T-helper 2 cell treated with Interferon-gamma antibody and Interleukin-4, amounts not matched to agents 5 μg/mL and 100 μg/mL, for 36 hours (primary cell): ENCODE measurements around the gene CYBC1.

ENCODE experiments used
- DNase-seq: peaks from one replicate; pipeline ENCODE4 v3.0.0; 2021; ENCODE audit warnings: low spot score
- H3K27ac Mint-ChIP-seq: one replicate; pipeline ENCODE4 v1.8.0; 2021; ENCODE audit warnings: mild to moderate bottlenecking, mixed read lengths
- H3K27me3 Mint-ChIP-seq: one replicate; pipeline ENCODE4 v1.8.0; 2021; ENCODE audit warnings: low read depth, mixed read lengths
- H3K36me3 Mint-ChIP-seq: one replicate; pipeline ENCODE4 v1.8.0; 2021; ENCODE audit warnings: low read depth, mixed read lengths
- H3K4me1 Mint-ChIP-seq: one replicate; pipeline ENCODE4 v1.8.0; 2021; ENCODE audit warnings: low read depth, mixed read lengths
- H3K4me3 Mint-ChIP-seq: one replicate; pipeline ENCODE4 v1.8.0; 2022; ENCODE audit warnings: mild to moderate bottlenecking, moderate library complexity, mixed read lengths
- H3K9me3 Mint-ChIP-seq: one replicate; pipeline ENCODE4 v1.8.0; 2021; ENCODE audit warnings: mixed read lengths

Gene CYBC1

DNA sequence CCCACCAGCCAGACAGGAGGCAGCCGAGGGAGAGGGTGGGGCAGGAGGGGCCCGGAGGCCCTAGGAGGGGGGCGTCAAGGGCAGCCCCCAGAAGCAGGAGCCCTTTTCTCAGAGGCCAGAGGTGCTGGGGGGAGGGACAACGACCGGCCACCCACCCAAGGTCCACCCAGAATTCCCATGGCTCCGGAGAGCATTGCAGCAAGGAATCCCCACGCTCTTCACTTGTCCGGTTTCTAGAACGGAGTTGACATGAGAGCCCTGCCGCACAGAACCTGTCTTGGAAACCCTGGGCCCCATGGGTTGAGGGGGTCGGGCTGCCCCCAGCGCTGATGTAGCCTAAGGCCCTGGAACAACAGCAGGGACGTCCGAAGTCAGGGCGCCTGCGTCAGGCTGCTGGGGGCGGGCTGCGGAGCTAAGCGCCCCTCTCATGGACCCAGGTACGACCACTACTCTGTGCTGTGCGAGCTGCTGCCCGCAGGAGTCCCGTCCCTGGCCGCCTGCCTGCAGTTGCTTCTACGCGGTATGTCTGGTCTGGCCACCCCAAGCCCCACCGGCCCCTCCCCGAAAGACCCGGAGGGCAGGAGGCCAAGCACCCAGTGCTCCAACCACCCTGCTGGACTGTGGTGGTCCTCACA lies 11.2 kb downstream of the CYBC1 start:
- Mint-ChIP-seq H3K9me3 (no peaks in the 10 kb centered on the region), H3K36me3 (peaks cover 11% of the 10 kb centered on the region), H3K27ac (peak overlapping the region; percentile 55), H3K4me3 (no peak overlapping the region), H3K4me1 (peaks cover 2% of the 10 kb centered on the region), H3K27me3 (no peaks in the 10 kb centered on the region)
- DNase-seq, result no peak

DNA sequence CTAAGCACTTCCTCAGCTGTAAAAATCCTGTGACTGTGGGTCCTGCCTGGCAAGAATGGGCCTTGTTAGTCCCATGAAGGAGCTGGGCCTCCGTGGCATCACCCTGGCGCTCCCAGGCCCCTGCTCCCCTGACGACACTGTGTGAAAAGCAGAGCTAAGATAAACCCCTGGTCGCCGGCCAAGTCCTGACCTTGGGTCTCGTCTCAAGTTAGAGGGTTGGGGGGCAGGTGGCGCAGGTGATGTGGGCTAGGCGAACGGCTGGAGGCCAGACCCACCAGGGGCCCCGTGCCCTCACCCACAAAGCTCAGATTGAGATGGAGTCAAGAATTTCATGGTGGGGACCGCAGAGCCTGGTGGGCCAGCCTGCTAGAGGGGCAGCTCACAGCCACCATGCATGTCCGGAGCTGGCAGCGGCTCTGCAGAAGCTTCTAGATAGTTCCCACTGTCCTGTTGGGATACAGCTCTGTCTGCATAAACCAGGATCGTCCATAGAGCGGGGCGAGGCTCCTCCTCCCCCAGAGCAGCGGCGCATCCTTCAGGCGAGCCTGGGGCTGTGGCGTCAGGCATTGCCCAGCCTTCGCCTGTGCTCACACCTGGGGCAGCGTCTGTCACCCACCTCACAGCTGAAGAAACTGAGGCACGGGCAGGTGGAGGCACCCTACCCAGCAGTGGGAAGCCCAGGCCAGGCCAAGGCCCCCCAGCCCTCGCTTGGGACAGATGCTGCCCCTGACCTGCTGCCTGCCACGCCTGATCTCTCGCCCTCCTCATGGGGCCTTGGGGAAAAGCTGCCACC lies 12.0 kb downstream of the CYBC1 start:
- no peak for DNase-seq
- Mint-ChIP-seq H3K36me3 (peaks cover 12% of the 10 kb centered on the region), H3K9me3 (no peaks in the 10 kb centered on the region), H3K4me1 (peaks cover 7% of the 10 kb centered on the region), H3K27me3 (no peaks in the 10 kb centered on the region), H3K4me3 (no peak overlapping the region), H3K27ac (no peak overlapping the region)

DNA sequence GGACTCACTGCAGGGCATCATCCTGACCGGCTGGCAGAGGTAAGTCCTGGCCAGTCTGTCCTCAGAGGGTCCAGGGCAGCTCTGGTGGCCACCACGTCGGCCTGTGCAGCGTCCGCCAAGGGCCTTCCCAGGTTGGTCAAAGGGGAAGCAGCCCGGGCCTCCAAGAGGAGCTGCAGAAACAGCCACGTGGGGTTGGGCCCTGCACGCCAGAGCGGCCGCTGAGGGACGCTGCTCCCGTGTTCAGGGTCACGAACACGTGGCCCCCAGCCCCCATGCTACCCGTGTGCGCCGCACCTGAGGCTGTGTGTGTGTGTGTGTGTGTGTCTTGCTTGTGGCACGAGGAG lies 13.3 kb downstream of the CYBC1 start:
- Mint-ChIP-seq H3K4me1 (peaks cover 7% of the 10 kb centered on the region), H3K9me3 (no peaks in the 10 kb centered on the region), H3K27me3 (no peaks in the 10 kb centered on the region), H3K36me3 (peaks cover 9% of the 10 kb centered on the region), H3K27ac (no peak overlapping the region), H3K4me3 (no peak overlapping the region)
- DNase-seq, result no peak

DNA sequence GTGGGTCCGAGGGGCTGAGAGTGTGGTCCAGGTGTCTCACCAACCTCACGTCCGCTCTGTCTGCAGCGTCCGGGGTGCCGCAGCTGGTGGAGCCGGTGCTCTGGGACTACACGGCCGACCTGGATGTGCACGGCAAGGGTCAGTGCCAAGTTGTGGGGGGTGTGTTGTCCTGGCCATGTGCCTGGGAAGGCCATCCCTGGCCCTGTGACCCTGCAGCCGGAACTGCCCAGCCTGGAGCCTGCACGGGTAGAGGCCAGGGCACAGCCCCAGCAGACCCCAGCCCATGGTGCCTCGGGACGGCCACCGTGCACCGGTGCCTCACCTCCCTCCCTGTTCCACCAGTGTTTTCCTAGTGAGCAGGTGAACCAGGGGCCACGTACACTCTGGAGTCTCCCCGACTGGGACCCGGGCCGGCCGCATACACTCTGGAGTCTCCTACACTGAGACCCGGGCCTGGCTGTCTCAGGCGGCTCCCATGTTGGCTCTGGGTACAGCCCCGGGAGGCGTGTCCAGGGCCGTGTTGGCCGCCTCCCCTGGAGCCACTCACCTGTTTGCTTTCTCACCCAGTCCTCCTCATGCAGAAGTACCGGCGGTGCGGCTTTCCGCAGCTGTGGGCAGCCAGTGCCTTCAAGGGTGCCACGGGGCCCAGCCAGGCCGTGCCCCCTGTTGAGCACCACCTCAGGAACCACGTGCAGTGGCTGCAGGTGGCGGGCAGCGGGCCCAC lies 13.8 kb downstream of the CYBC1 start:
- peaks cover 7% of the 10 kb centered on the region for H3K4me1 Mint-ChIP-seq
- no peak overlapping the region for H3K27ac Mint-ChIP-seq
- no peak overlapping the region for H3K4me3 Mint-ChIP-seq
- H3K27me3 Mint-ChIP-seq, result no peaks in the 10 kb centered on the region
- no peak for DNase-seq
- no peaks in the 10 kb centered on the region for H3K9me3 Mint-ChIP-seq
- H3K36me3 Mint-ChIP-seq, result peaks cover 9% of the 10 kb centered on the region

DNA sequence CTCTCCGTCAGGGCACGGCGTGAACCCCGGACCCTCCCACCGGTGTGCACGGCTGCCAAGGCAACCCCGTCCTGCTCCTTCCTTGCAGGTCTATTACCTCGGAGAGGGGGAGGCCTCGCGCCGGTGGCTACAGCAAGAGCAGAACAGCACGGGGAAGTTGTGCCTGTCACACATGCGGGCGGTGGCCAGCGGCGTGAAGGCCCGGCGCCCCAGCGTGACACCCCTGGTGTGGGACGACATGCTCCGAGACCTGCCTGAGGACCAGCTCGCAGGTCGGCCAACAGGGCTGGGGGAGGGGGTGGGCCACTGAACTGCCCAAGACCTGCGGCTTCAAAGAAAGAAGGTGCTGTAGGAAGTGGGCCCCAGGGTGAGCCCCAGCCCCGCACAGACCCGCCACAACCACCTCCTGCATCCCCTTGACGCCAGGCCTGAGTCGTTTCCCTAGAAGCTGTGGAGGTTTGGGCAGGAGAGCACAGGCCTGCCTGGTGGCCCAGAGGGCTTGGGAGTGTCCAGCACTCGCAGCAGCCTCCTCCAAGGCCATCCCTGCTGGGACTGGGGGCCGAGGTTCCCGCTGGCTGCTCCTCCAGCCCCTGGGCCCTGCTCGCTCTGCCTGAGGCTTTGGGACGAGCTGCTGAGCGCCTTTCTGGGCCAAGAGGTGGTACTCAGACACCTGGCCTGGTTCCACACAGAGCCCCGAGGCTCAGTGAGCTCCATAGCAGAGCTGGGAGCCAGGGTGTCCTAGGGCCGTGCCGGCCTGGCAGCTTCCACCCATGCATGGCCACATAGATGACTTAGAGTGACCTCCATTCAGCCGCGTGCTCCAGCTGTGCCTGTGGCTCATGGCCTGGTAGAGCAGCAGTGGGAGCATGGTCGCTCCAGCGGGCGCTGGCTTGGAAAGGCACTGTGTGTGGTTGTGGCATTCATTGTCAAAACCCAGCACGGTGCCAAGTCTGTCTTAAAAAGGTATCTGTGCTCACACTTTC lies 14.7 kb downstream of the CYBC1 start:
- no peak overlapping the region for H3K27ac Mint-ChIP-seq
- peaks cover 10% of the 10 kb centered on the region for H3K36me3 Mint-ChIP-seq

DNA sequence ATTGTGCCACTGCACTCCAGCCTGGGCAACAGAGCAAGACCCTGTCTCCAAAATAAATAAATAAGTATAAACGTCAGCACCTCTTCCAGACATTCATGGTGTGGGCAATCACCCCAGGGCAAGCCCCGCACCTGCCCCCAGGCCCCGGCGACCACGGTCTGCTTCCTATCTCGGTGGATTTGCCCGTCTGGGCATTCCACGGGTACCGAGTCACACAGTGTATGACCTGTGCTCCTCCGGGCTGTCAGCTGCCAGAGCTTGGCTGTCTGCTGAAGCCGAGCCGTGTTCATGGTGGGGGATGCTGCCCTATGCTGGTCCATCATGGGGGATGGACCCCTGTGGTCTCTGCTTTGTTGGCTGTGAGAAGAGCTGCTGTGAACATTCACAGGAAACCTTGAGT lies 15.4 kb downstream of the CYBC1 start:
- DNase-seq, result no peak
- Mint-ChIP-seq H3K27me3 (no peaks in the 10 kb centered on the region), H3K36me3 (peaks cover 7% of the 10 kb centered on the region), H3K4me3 (no peak overlapping the region), H3K9me3 (no peaks in the 10 kb centered on the region), H3K4me1 (peaks cover 7% of the 10 kb centered on the region), H3K27ac (no peak overlapping the region)

More for the DNA sequence above, 14.7 kb downstream of the CYBC1 start:
- Mint-ChIP-seq H3K4me3 (no peak overlapping the region), H3K27me3 (no peaks in the 10 kb centered on the region), H3K4me1 (peaks cover 7% of the 10 kb centered on the region), H3K9me3 (no peaks in the 10 kb centered on the region)
- no peak for DNase-seq

DNA sequence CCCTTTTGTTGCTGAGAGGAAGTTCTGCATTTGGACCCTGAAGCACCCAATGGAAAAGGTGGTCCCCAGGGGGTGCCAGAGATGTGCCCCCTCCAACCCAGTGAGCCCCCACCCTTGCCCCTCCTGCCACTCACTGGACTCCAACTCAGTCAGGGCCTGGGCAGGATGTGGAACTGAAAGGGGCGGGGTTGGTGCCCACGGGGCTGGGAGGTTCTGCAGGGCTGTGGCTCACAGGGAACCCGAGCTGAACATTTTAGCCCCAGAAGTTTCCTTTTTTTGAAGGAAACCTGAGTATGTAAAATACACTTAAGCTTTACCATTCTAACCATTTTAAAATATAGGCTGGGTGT lies 16.4 kb downstream of the CYBC1 start:
- peak overlapping the region; percentile 32 for H3K4me3 Mint-ChIP-seq

DNA sequence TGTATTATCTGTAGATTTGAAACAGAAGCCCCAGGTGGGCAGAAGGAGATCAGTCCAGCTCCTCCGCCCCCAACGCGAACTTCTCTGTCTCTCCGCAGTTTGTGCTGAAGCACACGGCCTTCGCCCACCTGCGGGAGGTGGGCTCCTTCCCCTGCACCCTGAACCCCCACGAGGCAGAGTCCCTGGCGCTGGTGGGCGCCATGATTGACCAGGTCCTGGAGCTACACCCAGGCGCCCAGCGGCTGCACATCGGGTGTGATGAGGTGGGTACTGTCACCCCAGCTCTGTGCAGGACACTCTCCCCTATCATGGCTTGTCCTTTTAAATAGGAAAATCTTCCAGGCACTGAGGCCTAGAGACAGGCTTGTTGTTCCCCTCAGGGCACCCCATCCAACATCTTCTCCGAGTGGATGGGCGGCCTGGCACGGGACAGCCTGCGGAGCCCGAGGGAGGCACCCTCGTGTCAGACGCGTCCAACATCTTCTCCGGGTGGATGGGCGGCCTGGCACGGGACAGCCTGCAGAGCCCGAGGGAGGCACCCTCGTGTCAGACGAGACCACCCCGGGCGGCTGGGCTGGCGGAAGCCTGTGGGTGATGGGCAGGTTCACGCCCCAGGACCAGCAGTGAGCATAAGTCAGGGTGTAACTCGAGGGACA lies 16.9 kb downstream of the CYBC1 start:
- H3K4me1 Mint-ChIP-seq, result peaks cover 16% of the 10 kb centered on the region
- peaks cover 9% of the 10 kb centered on the region for H3K36me3 Mint-ChIP-seq
- no peak for DNase-seq
- peak overlapping the region; percentile 41 for H3K27ac Mint-ChIP-seq
- H3K27me3 Mint-ChIP-seq, result no peaks in the 10 kb centered on the region
- H3K9me3 Mint-ChIP-seq, result no peaks in the 10 kb centered on the region
- no peak overlapping the region for H3K4me3 Mint-ChIP-seq

More for the DNA sequence above, 16.4 kb downstream of the CYBC1 start:
- no peaks in the 10 kb centered on the region for H3K27me3 Mint-ChIP-seq
- no peak for DNase-seq
- H3K4me1 Mint-ChIP-seq, result peaks cover 16% of the 10 kb centered on the region
- H3K36me3 Mint-ChIP-seq, result peaks cover 9% of the 10 kb centered on the region
- no peaks in the 10 kb centered on the region for H3K9me3 Mint-ChIP-seq
- no peak overlapping the region for H3K27ac Mint-ChIP-seq

DNA sequence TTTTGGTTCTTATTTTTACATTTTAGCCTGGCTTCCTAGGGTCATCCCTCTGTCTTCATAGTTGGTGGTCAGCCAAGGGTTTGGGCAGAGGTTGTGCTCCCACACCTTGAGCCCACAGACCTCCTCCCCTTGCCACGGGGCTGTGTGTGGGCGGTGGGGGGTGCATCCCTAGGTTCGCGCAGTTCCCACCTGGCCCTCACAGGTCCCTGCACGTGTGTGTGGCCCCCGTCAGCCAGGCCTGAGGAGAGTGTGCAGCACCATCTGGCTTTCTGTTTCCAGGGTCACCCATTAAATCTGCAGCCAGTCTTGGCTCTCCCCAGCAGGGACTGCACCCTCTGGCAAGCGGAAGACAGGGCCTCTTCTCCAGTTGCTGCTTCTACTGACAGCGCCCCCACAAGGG lies 18.5 kb downstream of the CYBC1 start:
- Mint-ChIP-seq H3K4me1 (peaks cover 17% of the 10 kb centered on the region), H3K27ac (no peak overlapping the region)

DNA sequence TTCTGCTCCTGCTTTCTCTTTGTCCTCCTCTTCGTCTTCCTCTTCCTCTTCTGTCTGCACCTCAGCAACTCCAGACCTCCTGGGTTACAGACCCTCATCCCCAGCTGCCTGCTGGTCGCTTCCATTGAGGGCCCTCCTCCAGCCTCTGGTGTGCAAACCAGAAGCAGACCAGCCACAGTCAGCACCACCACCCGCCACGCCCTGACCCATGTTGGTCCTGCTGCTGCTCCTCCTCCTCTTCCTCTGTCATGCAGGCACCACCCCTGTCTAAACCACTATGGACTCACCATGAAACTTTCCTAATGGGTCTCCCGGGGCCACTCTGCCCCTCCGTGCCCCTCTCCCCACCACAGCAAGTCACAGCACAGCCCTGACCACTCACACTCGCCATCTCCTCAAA lies 20.7 kb downstream of the CYBC1 start:
- DNase-seq, result no peak
- Mint-ChIP-seq H3K4me1 (peaks cover 17% of the 10 kb centered on the region), H3K27me3 (no peaks in the 10 kb centered on the region), H3K9me3 (no peaks in the 10 kb centered on the region), H3K4me3 (peak overlapping the region; percentile 13), H3K36me3 (peaks cover 18% of the 10 kb centered on the region), H3K27ac (peak overlapping the region; percentile 55)

More for the DNA sequence above, 18.5 kb downstream of the CYBC1 start:
- no peak for DNase-seq
- Mint-ChIP-seq H3K4me3 (no peak overlapping the region), H3K9me3 (no peaks in the 10 kb centered on the region), H3K36me3 (peaks cover 16% of the 10 kb centered on the region), H3K27me3 (no peaks in the 10 kb centered on the region)

DNA sequence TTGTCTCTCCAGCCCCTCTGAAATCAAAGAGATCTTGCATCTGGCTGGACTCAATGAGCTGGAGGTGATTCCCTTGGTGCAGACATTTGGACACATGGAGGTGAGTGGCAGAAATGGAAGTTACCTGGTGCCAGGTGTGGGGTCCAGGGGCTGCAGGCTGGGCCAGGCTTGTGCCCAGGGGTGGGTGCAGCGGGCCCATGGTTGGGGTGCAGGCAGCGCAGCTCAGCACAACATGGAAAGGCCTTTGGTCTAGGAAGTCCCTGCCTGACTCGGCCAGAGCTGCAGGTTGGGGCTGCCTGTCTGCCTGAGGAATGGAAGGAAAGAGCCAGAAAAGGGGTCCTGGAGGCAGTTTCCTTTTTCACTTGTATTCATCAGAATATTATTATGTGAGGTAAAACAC lies 22.0 kb downstream of the CYBC1 start:
- no peak for DNase-seq
- Mint-ChIP-seq H3K4me1 (peaks cover 13% of the 10 kb centered on the region), H3K36me3 (peaks cover 20% of the 10 kb centered on the region), H3K9me3 (no peaks in the 10 kb centered on the region), H3K27me3 (no peaks in the 10 kb centered on the region), H3K4me3 (no peak overlapping the region), H3K27ac (no peak overlapping the region)

DNA sequence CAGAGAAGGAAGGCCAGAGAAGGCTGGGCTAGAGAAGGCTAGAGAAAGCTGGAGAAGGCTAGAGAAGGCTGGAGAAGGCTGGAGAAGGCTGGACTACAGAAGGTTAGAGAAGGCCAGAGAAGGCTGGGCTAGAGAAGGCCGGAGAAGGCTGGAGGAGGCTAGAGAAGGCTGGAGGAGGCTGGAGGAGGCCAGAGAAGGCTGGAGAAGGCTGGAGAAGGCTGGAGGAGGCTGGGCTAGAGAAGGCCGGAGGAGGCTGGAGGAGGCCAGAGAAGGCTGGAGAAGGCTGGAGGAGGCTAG lies 25.7 kb downstream of the CYBC1 start:
- no peaks in the 10 kb centered on the region for H3K9me3 Mint-ChIP-seq
- H3K36me3 Mint-ChIP-seq, result peaks cover 39% of the 10 kb centered on the region
- DNase-seq, result no peak
- H3K27me3 Mint-ChIP-seq, result no peaks in the 10 kb centered on the region
- peaks cover 19% of the 10 kb centered on the region for H3K4me1 Mint-ChIP-seq
- H3K27ac Mint-ChIP-seq, result peak overlapping the region; percentile 34
- no peak overlapping the region for H3K4me3 Mint-ChIP-seq
